IPS DF 6.9 (cell line): Measurements from ENCODE around the gene MAPK8IP1.

ENCODE experiments used
- DNase-seq: peaks from one replicate; pipeline ENCODE4 v3.0.0-alpha.2; 2013; ENCODE audit warnings: low read depth, low spot score
- H3K27ac ChIP-seq: one replicate; pipeline ENCODE4 v1.5.1; 2013; ENCODE audit warnings: low read length, control low read depth
- H3K27me3 ChIP-seq: 2 replicates; pipeline ENCODE4 v1.6.1; 2013; ENCODE audit warnings: mild to moderate bottlenecking, low read length; ENCODE audit not compliant: control insufficient read depth, insufficient read depth
- H3K36me3 ChIP-seq: 2 replicates; pipeline ENCODE4 v1.6.1; 2013; ENCODE audit warnings: low read length; ENCODE audit not compliant: control insufficient read depth, insufficient read depth
- H3K4me1 ChIP-seq: 2 replicates; pipeline ENCODE4 v1.6.1; 2013; ENCODE audit warnings: low read length; ENCODE audit not compliant: control insufficient read depth, insufficient read depth
- H3K4me3 ChIP-seq: 2 replicates; pipeline ENCODE4 v1.5.1; 2013; ENCODE audit warnings: mild to moderate bottlenecking, low read length
- H3K9me3 ChIP-seq: 2 replicates; pipeline ENCODE4 v1.6.1; 2013; ENCODE audit warnings: low read length, inconsistent platforms; ENCODE audit not compliant: control insufficient read depth, insufficient read depth
- WGBS: extraction: QIAGEN DNeasy Blood & Tissue Kit; methylation state at CpG from one replicate; pipeline ENCODE4 v1.1.7; 2013; ENCODE audit warnings: mixed read lengths, missing lambda C conversion rate; ENCODE audit not compliant: insufficient read length, insufficient coverage; 5-methylcytosine and 5-hydroxymethylcytosine counted together

MAPK8IP1 gene

DNA sequence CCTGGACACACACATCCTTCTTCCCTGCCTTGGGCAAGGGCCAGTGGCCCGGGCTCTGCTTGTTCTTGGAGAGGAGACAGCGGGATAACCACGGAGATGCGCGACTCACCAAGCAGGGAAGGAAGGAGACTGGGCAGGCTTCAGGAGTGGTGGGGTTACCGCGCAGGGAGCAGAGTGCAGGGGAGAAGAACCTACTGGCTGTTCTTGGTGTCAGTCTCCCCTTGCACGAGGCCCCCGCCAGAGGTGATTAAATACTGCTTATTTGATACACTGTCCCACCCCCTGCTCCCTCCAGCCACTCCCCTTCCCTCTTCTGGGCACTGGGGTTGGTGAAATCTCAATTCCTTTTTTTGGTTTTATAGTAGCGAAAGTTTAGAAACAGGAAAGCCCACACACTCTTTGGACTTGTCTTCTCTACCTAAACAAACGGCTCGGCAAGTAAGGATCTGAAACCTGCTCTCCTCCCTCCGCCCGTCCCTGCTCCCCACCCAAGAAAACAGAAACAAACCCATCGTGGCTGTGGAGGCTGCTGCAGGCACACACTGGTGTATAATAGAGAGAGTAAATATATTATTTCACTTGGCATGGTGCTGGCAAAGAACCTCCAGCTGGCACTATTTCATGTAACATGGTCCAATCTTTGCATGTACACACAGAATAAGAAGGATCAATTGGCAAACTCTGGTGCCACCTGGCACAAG lies 47.8 kb downstream of the MAPK8IP1 start:
- H3K9me3 ChIP-seq, result no peaks in the 10 kb centered on the region
- no peak for DNase-seq
- no CpG with 5 or more reads among the region's 15 CpGs for WGBS
- H3K27me3 ChIP-seq, result no peaks in the 10 kb centered on the region
- H3K27ac ChIP-seq, result no peak overlapping the region
- no peak overlapping the region for H3K4me3 ChIP-seq
- H3K4me1 ChIP-seq, result no peaks in the 10 kb centered on the region
- peaks cover 16% of the 10 kb centered on the region for H3K36me3 ChIP-seq

DNA sequence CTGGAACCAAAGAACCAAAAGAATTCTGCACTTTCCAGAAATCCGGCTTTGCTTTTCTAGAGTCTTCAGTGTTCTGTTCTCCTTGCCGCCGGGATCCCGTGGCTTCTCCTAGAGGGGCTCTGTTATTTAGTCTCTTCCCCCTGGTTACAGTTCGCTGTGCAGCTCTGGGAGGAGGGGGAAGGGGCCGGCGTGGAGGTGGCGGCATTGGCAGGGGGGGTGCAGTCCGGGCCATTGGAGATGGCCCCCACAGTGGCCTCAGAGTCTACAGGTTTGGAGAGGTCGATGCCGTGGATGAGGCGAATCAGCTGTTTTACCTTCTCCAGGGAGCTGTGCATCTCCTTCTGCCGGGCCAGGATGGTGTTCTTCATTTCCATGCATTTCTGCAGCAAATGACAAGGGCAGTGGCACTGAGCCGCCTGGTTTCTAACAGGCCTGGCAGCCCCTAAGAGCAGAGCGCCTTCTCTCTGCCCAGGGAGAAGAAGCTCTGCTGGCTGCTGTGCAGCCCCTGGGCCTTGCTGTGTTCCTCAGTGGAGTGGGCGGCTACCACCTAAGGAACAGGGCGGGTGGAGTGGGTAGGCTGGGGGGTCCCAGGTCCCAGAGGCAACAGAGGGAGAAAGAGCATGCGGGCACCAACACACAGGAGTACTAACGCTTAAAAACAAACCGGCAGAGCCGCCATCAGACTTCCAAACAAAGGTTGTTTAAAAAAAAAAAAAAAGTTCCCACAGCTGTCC lies 48.6 kb downstream of the MAPK8IP1 start:
- WGBS, result no CpG with 5 or more reads among the region's 21 CpGs
- Histone ChIP-seq H3K4me1 (no peaks in the 10 kb centered on the region), H3K9me3 (no peaks in the 10 kb centered on the region), H3K27ac (no peak overlapping the region), H3K36me3 (peaks cover 12% of the 10 kb centered on the region), H3K27me3 (no peaks in the 10 kb centered on the region), H3K4me3 (no peak overlapping the region)
- no peak for DNase-seq

DNA sequence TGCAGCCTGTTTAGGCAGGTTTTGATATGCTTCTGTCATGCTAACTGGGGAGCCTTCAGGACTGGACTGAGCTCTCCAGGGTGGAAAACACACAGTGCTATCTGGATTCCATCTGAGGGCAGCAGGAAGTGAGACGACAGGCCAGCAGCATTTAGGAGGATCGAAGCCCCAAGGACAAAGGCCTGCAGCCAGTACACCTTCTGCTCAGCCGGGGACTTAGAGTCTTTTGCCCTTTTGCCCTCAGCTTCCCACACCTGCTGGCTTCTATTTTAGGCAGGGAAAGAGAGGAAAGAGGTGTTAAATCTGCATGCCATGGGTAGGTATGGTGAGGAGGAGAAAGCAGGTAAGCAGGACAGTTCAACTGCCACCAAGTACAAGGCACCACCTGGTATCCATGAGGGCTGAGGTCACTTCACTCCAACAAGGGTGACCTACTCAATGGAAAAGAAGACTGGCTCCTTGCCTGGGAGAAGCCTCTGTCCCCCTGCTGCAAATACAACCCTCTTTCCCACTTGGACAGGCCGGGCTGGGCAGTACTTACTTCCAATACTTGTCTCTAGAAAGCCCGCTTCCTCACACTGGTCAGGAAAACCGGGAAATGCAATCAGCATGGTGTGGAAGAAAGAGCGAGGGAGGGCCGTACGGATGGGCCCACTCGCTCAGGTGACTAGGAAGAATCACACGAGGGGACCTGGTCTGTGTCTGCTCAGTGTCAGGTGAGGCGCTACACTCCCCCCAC lies 49.3 kb downstream of the MAPK8IP1 start:
- Histone ChIP-seq H3K4me1 (no peaks in the 10 kb centered on the region), H3K36me3 (peaks cover 12% of the 10 kb centered on the region; the same call in 1 of the 2 replicates)
- WGBS, result no CpG with 5 or more reads among the region's 12 CpGs

DNA sequence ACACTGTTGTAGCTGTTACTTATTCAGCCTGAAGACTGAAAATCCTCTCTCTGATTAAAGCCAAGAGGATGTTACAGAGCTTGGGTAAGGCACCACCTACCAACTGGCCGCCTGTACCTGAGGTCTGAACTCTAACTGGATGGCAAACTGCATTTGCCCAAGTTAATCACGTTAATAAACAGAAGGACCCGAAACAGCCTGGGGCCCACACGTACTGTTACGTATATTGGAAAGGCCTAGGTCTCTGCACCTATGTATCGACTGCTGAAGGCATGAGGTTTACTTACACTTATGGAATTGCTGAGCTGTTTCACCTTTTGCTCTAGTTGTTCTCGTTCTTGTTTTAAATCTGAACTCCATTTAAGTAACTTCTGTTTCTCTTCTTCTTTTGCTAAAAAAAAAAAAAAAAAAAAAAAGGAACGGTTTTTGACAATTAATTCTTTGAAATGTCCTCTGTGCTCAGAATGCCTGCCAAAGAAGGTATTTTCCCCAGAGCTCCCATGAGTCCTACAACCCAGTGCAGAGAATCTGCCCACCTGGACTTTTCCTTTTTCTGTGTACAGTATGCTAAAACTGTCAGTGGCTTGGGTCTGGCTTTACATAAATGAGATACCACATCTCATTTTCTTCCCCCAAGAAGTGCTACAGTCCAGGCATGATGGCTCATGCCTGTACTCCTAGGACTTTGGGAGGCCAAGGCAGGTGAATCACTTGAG lies 50.1 kb downstream of the MAPK8IP1 start:
- no peaks in the 10 kb centered on the region for H3K9me3 ChIP-seq
- H3K36me3 ChIP-seq, result peaks cover 12% of the 10 kb centered on the region; the same call in 1 of the 2 replicates
- DNase-seq, result no peak
- no peak overlapping the region for H3K27ac ChIP-seq
- no peak overlapping the region for H3K4me3 ChIP-seq
- H3K4me1 ChIP-seq, result no peaks in the 10 kb centered on the region
- WGBS, result no CpG with 5 or more reads among the region's 8 CpGs
- H3K27me3 ChIP-seq, result no peaks in the 10 kb centered on the region

More for the DNA sequence above, 49.3 kb downstream of the MAPK8IP1 start:
- H3K9me3 ChIP-seq, result no peaks in the 10 kb centered on the region
- no peak for DNase-seq
- H3K4me3 ChIP-seq, result no peak overlapping the region
- no peaks in the 10 kb centered on the region for H3K27me3 ChIP-seq
- H3K27ac ChIP-seq, result no peak overlapping the region

DNA sequence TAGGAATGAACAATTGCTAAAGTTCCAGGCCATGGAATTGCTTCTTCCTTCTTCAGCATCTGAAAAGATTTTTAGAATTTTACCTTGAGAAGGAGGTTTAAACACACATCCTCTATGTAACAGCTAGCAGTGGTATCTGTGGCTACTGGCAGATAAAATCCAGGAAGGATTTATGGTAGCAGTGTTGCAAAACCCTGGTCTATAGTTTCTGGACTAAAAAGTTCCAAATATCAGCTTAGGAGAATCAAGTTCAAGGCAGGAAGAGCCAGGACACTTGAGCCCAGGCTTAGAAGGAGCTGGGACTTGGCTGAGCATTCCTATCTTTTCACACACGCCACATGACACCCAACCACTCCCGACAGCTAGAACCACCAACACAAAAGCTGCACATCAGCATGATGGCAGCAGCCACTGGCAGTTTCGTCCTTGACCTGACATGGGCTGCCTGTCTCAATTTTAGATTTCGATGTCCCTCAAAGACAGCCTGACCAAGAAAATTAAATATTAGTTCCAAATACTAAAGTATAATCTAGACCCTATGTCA lies 51.1 kb downstream of the MAPK8IP1 start:
- DNase-seq, result no peak
- no peaks in the 10 kb centered on the region for H3K27me3 ChIP-seq
- H3K9me3 ChIP-seq, result no peaks in the 10 kb centered on the region
- no peak overlapping the region for H3K4me3 ChIP-seq
- H3K27ac ChIP-seq, result no peak overlapping the region
- H3K36me3 ChIP-seq, result peaks cover 12% of the 10 kb centered on the region; the same call in 1 of the 2 replicates
- no CpG with 5 or more reads among the region's 4 CpGs for whole genome bisulfite sequencing
- no peaks in the 10 kb centered on the region for H3K4me1 ChIP-seq

DNA sequence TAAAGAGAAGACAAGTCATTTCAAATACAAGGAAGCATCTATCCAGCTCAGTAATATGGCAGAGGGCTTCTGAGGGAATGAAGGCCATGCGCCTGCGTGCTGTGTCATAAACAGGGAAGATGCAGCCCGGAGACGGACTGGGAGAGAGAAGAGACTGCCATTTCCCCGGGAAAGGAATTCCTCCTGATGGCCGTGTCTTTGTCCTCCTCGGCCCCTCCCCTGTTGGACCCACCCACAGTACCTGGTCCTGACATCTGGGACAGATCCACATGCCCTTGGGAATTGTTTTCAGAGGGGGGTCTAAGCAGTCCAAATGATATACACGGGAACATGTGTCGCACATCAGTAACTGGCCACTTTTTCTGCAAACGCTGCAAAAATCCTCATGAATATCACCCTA lies 52.5 kb downstream of the MAPK8IP1 start:
- H3K4me1 ChIP-seq, result no peaks in the 10 kb centered on the region
- H3K36me3 ChIP-seq, result peaks cover 10% of the 10 kb centered on the region; the same call in 1 of the 2 replicates
- H3K9me3 ChIP-seq, result no peaks in the 10 kb centered on the region
- no peak overlapping the region for H3K4me3 ChIP-seq
- H3K27me3 ChIP-seq, result no peaks in the 10 kb centered on the region
- no peak for DNase-seq
- H3K27ac ChIP-seq, result no peak overlapping the region
- no CpG with 5 or more reads among the region's 10 CpGs for WGBS

DNA sequence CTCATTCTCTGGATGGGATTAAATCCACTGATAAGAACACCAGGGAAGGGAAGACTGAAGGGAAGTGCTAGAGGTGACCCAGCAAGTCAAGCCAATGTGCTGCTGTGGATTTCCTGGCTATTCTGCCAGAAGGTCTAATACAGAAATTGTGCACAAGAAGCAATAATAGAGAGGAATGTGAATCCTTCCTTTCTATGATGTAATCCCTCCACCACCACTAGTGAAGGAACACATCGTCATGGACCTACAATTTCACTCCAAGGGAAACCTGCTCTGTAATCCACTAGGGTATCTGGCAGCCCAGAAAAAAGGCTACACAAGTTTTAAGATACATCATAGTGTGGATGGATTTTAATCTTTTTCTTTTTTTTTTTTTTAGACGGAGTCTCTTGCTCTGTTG lies 54.4 kb downstream of the MAPK8IP1 start:
- H3K4me1 ChIP-seq, result no peaks in the 10 kb centered on the region
- whole genome bisulfite sequencing, result no CpG with 5 or more reads among the region's 2 CpGs
- DNase-seq, result no peak
- peaks cover 5% of the 10 kb centered on the region; the same call in 1 of the 2 replicates for H3K36me3 ChIP-seq
- no peaks in the 10 kb centered on the region for H3K9me3 ChIP-seq
- no peaks in the 10 kb centered on the region for H3K27me3 ChIP-seq
- H3K4me3 ChIP-seq, result no peak overlapping the region
- H3K27ac ChIP-seq, result no peak overlapping the region

DNA sequence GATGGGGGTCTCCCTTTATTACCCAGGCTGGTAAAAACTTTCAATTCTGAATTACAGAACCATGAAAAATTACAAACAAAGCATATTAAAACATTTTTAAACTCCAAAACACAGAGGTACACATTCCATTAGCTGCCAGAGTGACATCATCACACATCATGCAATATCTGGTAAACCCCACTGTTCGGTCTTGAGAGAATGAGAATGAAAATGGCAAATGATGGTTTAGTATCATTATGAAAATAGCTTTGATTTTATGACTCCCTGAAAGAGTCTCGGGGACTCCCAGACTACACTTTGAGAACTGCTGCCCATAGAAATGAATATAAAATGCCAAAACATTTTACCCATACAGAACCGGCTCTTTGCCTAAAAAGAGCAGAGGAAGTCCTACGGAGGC lies 55.8 kb downstream of the MAPK8IP1 start:
- Histone ChIP-seq H3K27me3 (no peaks in the 10 kb centered on the region), H3K4me1 (no peaks in the 10 kb centered on the region), H3K4me3 (no peak overlapping the region), H3K9me3 (no peaks in the 10 kb centered on the region), H3K36me3 (no peaks in the 10 kb centered on the region; the same call in 1 of the 2 replicates), H3K27ac (no peak overlapping the region)
- WGBS, result no CpG with 5 or more reads among the region's 4 CpGs
- no peak for DNase-seq

DNA sequence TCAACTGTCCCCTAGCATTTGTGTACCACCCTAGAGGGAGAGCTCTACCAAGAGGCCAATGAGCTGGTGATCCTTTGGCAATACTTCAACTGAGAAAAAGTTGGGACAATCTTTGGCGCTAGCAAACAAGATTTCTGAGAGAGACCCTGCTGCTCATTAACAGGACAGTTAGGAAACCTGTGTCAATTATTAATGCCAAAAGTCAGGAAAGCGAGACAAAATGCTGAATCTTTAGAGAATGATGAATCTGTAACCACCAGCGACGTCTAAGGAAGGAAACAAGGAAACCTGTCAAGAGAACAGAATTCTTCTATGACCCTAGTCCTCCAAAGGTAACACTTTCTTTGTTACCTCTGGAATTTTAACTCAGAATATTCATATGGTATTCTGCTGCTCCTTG lies 56.9 kb downstream of the MAPK8IP1 start:
- Histone ChIP-seq H3K36me3 (no peaks in the 10 kb centered on the region; the same call in 1 of the 2 replicates), H3K4me3 (no peak overlapping the region), H3K4me1 (no peaks in the 10 kb centered on the region), H3K27me3 (no peaks in the 10 kb centered on the region), H3K27ac (no peak overlapping the region), H3K9me3 (no peaks in the 10 kb centered on the region)
- no peak for DNase-seq
- no CpG with 5 or more reads among the region's 4 CpGs for WGBS
